IMR-90 (cell line): ENCODE results near the gene TMPRSS7. TPM values are rescaled to one million over a fixed set of nuclear protein-coding genes. Genes with fewer than 3 reads are reported as not detected.

Experiments
- ATAC-seq: fragments of 200-7000 bp; cut with Tn5 transposase; 2 replicates; pipeline ENCODE4 v1.9.1; 2020; ENCODE audit warnings: low read depth, mild to moderate bottlenecking, moderate library complexity
- BruUV-seq: library from RNA; stranded (reverse); fragments of 400-500 nt; replicated peaks from 2 replicates; lab custom pipeline; 2021; lab: Mats Ljungman, UMichigan
- CTCF ChIA-PET: fragments of 300-600 bp; formaldehyde crosslinking; extraction: SDS; loops from one replicate; lab custom pipeline; 2021; ENCODE audit warnings: antibody characterized with exemption; lab: Yijun Ruan, JAX
- POLR2A ChIA-PET: fragments of 300-600 bp; sonication (Branson Sonifier 250); formaldehyde crosslinking; loops from one replicate; lab custom pipeline; 2022; ENCODE audit warnings: antibody characterized with exemption; ENCODE audit not compliant: unreplicated experiment; lab: Charles Lee
- DNase-seq: peaks from one replicate; pipeline ENCODE4 v3.0.0; 2013
- H2AFZ ChIP-seq: replicated peaks from 2 replicates; pipeline ENCODE3; 2013; ENCODE audit warnings: low read length, mild to moderate bottlenecking; ENCODE audit not compliant: poor library complexity
- H2AK5ac ChIP-seq: 2 replicates; pipeline ENCODE4 v1.6.1; 2013; ENCODE audit warnings: low read depth, low read length, inconsistent platforms
- H2AK9ac ChIP-seq: replicated peaks from 2 replicates; pipeline ENCODE3; 2013; ENCODE audit warnings: mild to moderate bottlenecking, low read depth, low read length, moderate library complexity; ENCODE audit not compliant: poor library complexity
- H2BK120ac ChIP-seq: 2 replicates; pipeline ENCODE4 v1.6.1; 2013; ENCODE audit warnings: low read depth, low read length, inconsistent platforms
- H2BK15ac ChIP-seq: 3 replicates; pipeline ENCODE4 v1.6.1; 2013; ENCODE audit warnings: low read depth, low read length, inconsistent platforms
- H2BK20ac ChIP-seq: 2 replicates; pipeline ENCODE4 v1.6.1; 2013; ENCODE audit warnings: low read depth, mild to moderate bottlenecking, inconsistent platforms, low read length, moderate library complexity
- H2BK5ac ChIP-seq: 2 replicates; pipeline ENCODE4 v1.6.1; 2013; ENCODE audit warnings: mild to moderate bottlenecking, low read depth, low read length, inconsistent platforms; ENCODE audit not compliant: poor library complexity, severe bottlenecking
- H3K14ac ChIP-seq: replicated peaks from 2 replicates; pipeline ENCODE4 v1.6.1; 2013; ENCODE audit warnings: low read depth, low read length, inconsistent platforms
- H3K18ac ChIP-seq: 2 replicates; pipeline ENCODE4 v1.6.1; 2013; ENCODE audit warnings: low read depth, low read length, control low read depth
- H3K23ac ChIP-seq: 2 replicates; pipeline ENCODE4 v1.6.1; 2013; ENCODE audit warnings: low read depth, low read length, inconsistent platforms
- H3K27ac ChIP-seq: 2 replicates; pipeline ENCODE4 v1.5.1; 2013; ENCODE audit warnings: mild to moderate bottlenecking, control low read depth, low read length; ENCODE audit not compliant: insufficient read depth
- H3K27me3 ChIP-seq: 2 replicates; pipeline ENCODE4 v1.6.1; 2013; ENCODE audit warnings: low read length; ENCODE audit not compliant: control insufficient read depth, insufficient read depth
- H3K36me3 ChIP-seq: 2 replicates; pipeline ENCODE4 v1.6.1; 2013; ENCODE audit warnings: low read length, mixed read lengths; ENCODE audit not compliant: control insufficient read depth, insufficient read depth
- H3K4ac ChIP-seq: 2 replicates; pipeline ENCODE4 v1.6.1; 2013; ENCODE audit warnings: low read depth, low read length, inconsistent platforms
- H3K4me1 ChIP-seq: 2 replicates; pipeline ENCODE4 v1.6.1; 2013; ENCODE audit warnings: low read length, mixed read lengths; ENCODE audit not compliant: control insufficient read depth, insufficient read depth
- H3K4me2 ChIP-seq: 2 replicates; pipeline ENCODE4 v1.6.1; 2013; ENCODE audit warnings: low read depth, mild to moderate bottlenecking, control low read depth, low read length, moderate library complexity
- H3K4me3 ChIP-seq: 2 replicates; pipeline ENCODE4 v1.5.1; 2013; ENCODE audit warnings: low read depth, mild to moderate bottlenecking, control low read depth, low read length, moderate library complexity; ENCODE audit not compliant: insufficient read depth
- H3K56ac ChIP-seq: 2 replicates; pipeline ENCODE4 v1.6.1; 2013; ENCODE audit warnings: low read length, inconsistent platforms; ENCODE audit not compliant: insufficient read depth; ENCODE audit errors: extremely low read depth
- H3K79me1 ChIP-seq, 2 experiments: 2 replicates each; pipeline ENCODE4 v1.6.1; 2013; ENCODE audit warnings: low read length in 2 of 2, inconsistent platforms in 1 of 2, low read depth in 1 of 2
- H3K9ac ChIP-seq: 2 replicates; pipeline ENCODE4 v1.6.1; 2013; ENCODE audit warnings: low read depth, low read length, control low read depth
- H3K9me1 ChIP-seq: 2 replicates; pipeline ENCODE4 v1.6.1; 2013; ENCODE audit warnings: low read length, inconsistent platforms; ENCODE audit not compliant: insufficient read depth
- H3K9me3 ChIP-seq: 2 replicates; pipeline ENCODE4 v1.6.1; 2013; ENCODE audit warnings: low read length; ENCODE audit not compliant: control insufficient read depth, insufficient read depth
- H4K20me1 ChIP-seq: 2 replicates; pipeline ENCODE4 v1.6.1; 2013; ENCODE audit warnings: low read length, inconsistent platforms; ENCODE audit not compliant: insufficient read depth
- H4K5ac ChIP-seq: 2 replicates; pipeline ENCODE4 v1.6.1; 2013; ENCODE audit warnings: mild to moderate bottlenecking, low read depth, low read length, control low read depth
- H4K8ac ChIP-seq, 2 experiments: 2 replicates each; pipeline ENCODE4 v1.6.1; 2013; ENCODE audit warnings: low read depth in 2 of 2, low read length in 2 of 2, control low read depth in 1 of 2, inconsistent platforms in 1 of 2
- H4K91ac ChIP-seq: 2 replicates; pipeline ENCODE4 v1.6.1; 2013; ENCODE audit warnings: low read depth, low read length, inconsistent platforms; ENCODE audit not compliant: insufficient read depth
- CHD1 ChIP-seq: IDR thresholded peaks from 2 replicates; pipeline ENCODE4 v1.6.1; 2012; ENCODE audit warnings: low read depth, low read length, improper control_type of control experiment
- MAZ ChIP-seq: IDR thresholded peaks from 2 replicates; pipeline ENCODE4 v1.6.1; 2012; ENCODE audit warnings: low read depth, mild to moderate bottlenecking, low read length, improper control_type of control experiment, moderate library complexity, borderline replicate concordance
- POLR2A ChIP-seq: IDR thresholded peaks from 2 replicates; pipeline ENCODE4 v1.6.1; 2012; ENCODE audit warnings: mild to moderate bottlenecking, low read depth, low read length
- RFX5 ChIP-seq: IDR thresholded peaks from 2 replicates; pipeline ENCODE4 v1.8.0; 2012; ENCODE audit warnings: low read depth, mild to moderate bottlenecking, low read length, moderate library complexity
- WGBS, 2 experiments: methylation state at CpG; one replicate each; pipeline versions ENCODE4 v1.1.5 to v1.1.7; 2013; ENCODE audit warnings: missing lambda C conversion rate in 2 of 2; ENCODE audit not compliant: insufficient read length in 1 of 2; ENCODE audit errors: extremely low coverage in 2 of 2; 5-methylcytosine and 5-hydroxymethylcytosine counted together
- dilution Hi-C: fragments of 300-500 bp; cut with HindIII; formaldehyde crosslinking; loops from one replicate; pipeline ENCODE4 v1.14.3; 2018; ENCODE audit warnings: low sequenced_read_pairs; ENCODE audit not compliant: unreplicated experiment
- in situ Hi-C: fragments of 300-500 bp; cut with MboI; formaldehyde crosslinking; loops from 3 replicates; pipeline ENCODE4 v1.14.3; 2019; ENCODE audit warnings: low sequenced_read_pairs, inconsistent platforms, mixed read lengths
- intact Hi-C: fragments of 100-400 bp; cut with micrococcal nuclease; formaldehyde crosslinking; loops from 2 replicates; pipeline ENCODE4 v1.10.0; 2022
- polyA plus RNA-seq, 3 experiments: library from polyadenylated mRNA; depleted of rRNA; stranded (reverse); fragments of >200 nt; gene quantifications; 2 replicates each; pipeline ENCODE4 v1.2.3, GENCODE V29; 2012; ENCODE audit warnings: low replicate concordance in 1 of 3
- total RNA-seq: library from RNA; depleted of rRNA; stranded (reverse); fragments of >200 nt; gene quantifications from 2 replicates; pipeline ENCODE4 v1.2.3, GENCODE V29; 2012
- TF ChIP-seq, protein P1 (sequence below): fragments of 150-350 bp; IDR thresholded peaks from 2 replicates; pipeline ENCODE4 v1.6.1; 2017; ENCODE audit warnings: mild to moderate bottlenecking, antibody characterized with exemption, low read length, low read depth
- TF ChIP-seq, protein P2 (sequence below): fragments of 150-350 bp; IDR thresholded peaks from 2 replicates; pipeline ENCODE4 v1.6.1; 2016; ENCODE audit warnings: low read depth, mild to moderate bottlenecking, low read length, moderate library complexity, borderline replicate concordance

The TMPRSS7 gene
- total and polyA plus RNA-seq, 2 of the 4 experiments (the other 2 are of a cell fraction): 0.07 TPM; not detected in 1

DNA sequence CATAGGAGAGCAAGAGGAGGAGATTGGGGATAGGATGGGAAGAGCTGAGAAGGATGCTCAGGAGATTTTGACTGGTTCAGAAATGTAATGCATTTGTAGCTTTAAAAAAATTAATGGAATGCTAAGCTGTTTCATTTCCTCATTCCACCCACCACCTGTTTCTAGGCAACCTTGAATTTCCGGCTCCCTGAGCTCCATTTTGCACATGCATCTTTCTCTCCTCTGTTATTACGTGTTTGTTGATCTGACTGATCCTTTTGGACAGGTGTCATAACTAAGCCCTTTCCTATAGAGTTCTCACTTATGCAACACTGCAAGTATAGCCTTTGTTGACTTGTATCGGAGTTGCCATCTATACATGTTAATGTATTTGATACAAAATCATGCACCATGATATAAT, 4.3 kb downstream of the TMPRSS7 start:
- Histone ChIP-seq H3K4me2 (no peak overlapping the region), H3K14ac (no peak overlapping the region), H3K23ac (no peak overlapping the region), H2AFZ (peak overlapping the region; percentile 55), H2BK5ac (no peak overlapping the region), H3K36me3 (no peaks in the 10 kb centered on the region), H2AK9ac (no peak overlapping the region), H4K8ac (no peak overlapping the region), H3K79me1 (no peaks in the 10 kb centered on the region), H3K18ac (no peak overlapping the region), H4K5ac (no peak overlapping the region), H3K4me1 (peaks cover 1% of the 10 kb centered on the region; the same call in 1 of the 2 replicates), H3K56ac (no peak overlapping the region), H3K27ac (no peak overlapping the region), H3K4me3 (no peak overlapping the region), H4K91ac (no peak overlapping the region), H2BK15ac (no peak overlapping the region), H3K9me3 (no peaks in the 10 kb centered on the region), H3K9ac (no peak overlapping the region), H3K9me1 (no peaks in the 10 kb centered on the region), H4K20me1 (no peaks in the 10 kb centered on the region), H3K27me3 (no peaks in the 10 kb centered on the region), H2AK5ac (no peak overlapping the region), H2BK20ac (no peak overlapping the region), H2BK120ac (no peak overlapping the region), H3K4ac (no peak overlapping the region)
- intact Hi-C loops (no loop called here), dilution Hi-C loops (no loop called here), in situ Hi-C loops (no loop called here)
- TF ChIP-seq MAZ (no peak), POLR2A (no peak), RFX5 (no peak), CHD1 (no peak)
- TF ChIP-seq, protein P1, sequence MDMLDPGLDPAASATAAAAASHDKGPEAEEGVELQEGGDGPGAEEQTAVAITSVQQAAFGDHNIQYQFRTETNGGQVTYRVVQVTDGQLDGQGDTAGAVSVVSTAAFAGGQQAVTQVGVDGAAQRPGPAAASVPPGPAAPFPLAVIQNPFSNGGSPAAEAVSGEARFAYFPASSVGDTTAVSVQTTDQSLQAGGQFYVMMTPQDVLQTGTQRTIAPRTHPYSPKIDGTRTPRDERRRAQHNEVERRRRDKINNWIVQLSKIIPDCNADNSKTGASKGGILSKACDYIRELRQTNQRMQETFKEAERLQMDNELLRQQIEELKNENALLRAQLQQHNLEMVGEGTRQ: no peak
- TF ChIP-seq, protein P2, sequence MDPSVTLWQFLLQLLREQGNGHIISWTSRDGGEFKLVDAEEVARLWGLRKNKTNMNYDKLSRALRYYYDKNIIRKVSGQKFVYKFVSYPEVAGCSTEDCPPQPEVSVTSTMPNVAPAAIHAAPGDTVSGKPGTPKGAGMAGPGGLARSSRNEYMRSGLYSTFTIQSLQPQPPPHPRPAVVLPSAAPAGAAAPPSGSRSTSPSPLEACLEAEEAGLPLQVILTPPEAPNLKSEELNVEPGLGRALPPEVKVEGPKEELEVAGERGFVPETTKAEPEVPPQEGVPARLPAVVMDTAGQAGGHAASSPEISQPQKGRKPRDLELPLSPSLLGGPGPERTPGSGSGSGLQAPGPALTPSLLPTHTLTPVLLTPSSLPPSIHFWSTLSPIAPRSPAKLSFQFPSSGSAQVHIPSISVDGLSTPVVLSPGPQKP: no peak
- WGBS, 2 experiments: 67% methylated on average over 2 of the region's 3 CpGs; no CpG with 5 or more reads in 1 of the 2 experiments
- ATAC-seq: no peak
- DNase-seq: peak; percentile 22
- no TSS peak for BruUV-seq
- POLR2A ChIA-PET: interaction anchor here (0.6 kb wide), 1 partner anchor 330 kb away, joined by 3 read pairs; no protein-coding TSS in a partner anchor
- CTCF ChIA-PET: interaction anchor here (0.7 to 1.1 kb wide), 3 partner anchors 25 to 144 kb away, joined by 3 to 4 read pairs (median 4); no protein-coding TSS in a partner anchor
